ENCODE measurements around the gene BOC. TPM values are rescaled to one million over a fixed set of nuclear protein-coding genes. Genes with fewer than 3 reads are reported as not detected.

Gene BOC
- total and polyA plus RNA-seq, 2 of the 8 experiments (the other 6 are each of a cell fraction or from before 2014, with no cell fraction given), result 6.9 to 9.3 TPM

GRCh38 chr3:113249111-113249510 lies 37.8 kb downstream of the BOC start:
- Histone ChIP-seq H2AK5ac (ENCODE audit: low read depth, low read length) (no peak overlapping the region), H2BK120ac (replicated peaks; ENCODE audit: low read depth, low read length) (no peak overlapping the region), H3K23ac (ENCODE audit: insufficient read length) (no peak overlapping the region), H2BK15ac (ENCODE audit: low read length) (no peak overlapping the region), H3K9me3 (ENCODE audit: insufficient read depth in 2 of 2, low read depth in 1 of 2, low read length in 1 of 2) (no peaks in the 10 kb centered on the region), H4K8ac (ENCODE audit: extremely low read depth, insufficient read depth, low read length) (no peak overlapping the region), H3K36me3 (ENCODE audit: control insufficient read depth in 2 of 4, insufficient read depth in 4 of 4, low read length in 3 of 4) (peaks cover 0 to 7% (median 2%) of the 10 kb centered on the region in 4 experiments; a peak in 2 of 8 replicates), H2BK5ac (ENCODE audit: low read depth, low read length) (no peak overlapping the region), H3K4ac (replicated peaks; ENCODE audit: insufficient read length, low read depth, low read length) (no peak overlapping the region), H2BK20ac (ENCODE audit: low read length) (no peak overlapping the region), H3K4me1 (replicated peaks in 1 of 4; ENCODE audit: control insufficient read depth in 3 of 4, insufficient read depth in 4 of 4, low read length in 3 of 4) (peaks cover 0 to 10% (median 8%) of the 10 kb centered on the region in 4 experiments; a peak in 5 of 7 replicates), H3K27ac (ENCODE audit: low read depth, low read length) (no peak overlapping the region), H3K27me3 (replicated peaks in 1 of 4; ENCODE audit: control insufficient read depth in 3 of 4, extremely low read depth in 1 of 4, insufficient read depth in 3 of 4, low read length in 3 of 4) (no peaks in the 10 kb centered on the region), H4K20me1 (replicated peaks in 1 of 2; ENCODE audit: control insufficient read depth in 1 of 2, insufficient read depth in 2 of 2, low read length in 2 of 2) (no peaks in the 10 kb centered on the region), H3K4me3 (ENCODE audit: extremely low read depth in 1 of 4, insufficient read depth in 2 of 4, low read depth in 3 of 4, low read length in 4 of 4) (no peak overlapping the region), H4K91ac (replicated peaks; ENCODE audit: insufficient read length, low read length) (no peak overlapping the region), H3K79me2 (ENCODE audit: control insufficient read depth in 1 of 2, insufficient read depth in 2 of 2, low read length in 2 of 2) (no peaks in the 10 kb centered on the region), H3K9ac (replicated peaks in 1 of 4; ENCODE audit: extremely low read depth in 1 of 4, low read depth in 3 of 4, low read length in 3 of 4) (no peak overlapping the region), H3K23me2 (ENCODE audit: low read depth, low read length) (no peaks in the 10 kb centered on the region; the same call in 1 of the 2 replicates), H4K5ac (ENCODE audit: insufficient read length, low read depth, low read length) (no peak overlapping the region), H3K4me2 (ENCODE audit: insufficient read depth in 1 of 2, low read depth in 2 of 2, low read length in 2 of 2) (no peak overlapping the region), H3K56ac (replicated peaks; ENCODE audit: insufficient read length, low read depth, low read length) (no peak overlapping the region), H3K14ac (ENCODE audit: insufficient read length) (no peak overlapping the region), H3K79me1 (ENCODE audit: low read depth, low read length) (no peaks in the 10 kb centered on the region), H3K18ac (ENCODE audit: extremely low read depth, low read length) (no peak overlapping the region), H2AFZ (ENCODE audit: low read length) (no peak overlapping the region), H2BK12ac (ENCODE audit: low read depth, low read length) (0 out of 2 replicates have a peak overlapping the region, but pooled peaks have one; percentile 19)
- FAIRE-seq (no peak), DNase-seq (ENCODE audit: low read depth in 1 of 2, low spot score in 2 of 2) (no peak)
- ChIA-PET POLR2A (ENCODE audit: partially characterized antibody) (interaction anchor here (1.1 kb wide), 1 partner anchor 10 kb away, joined by 4 read pairs; no protein-coding TSS in a partner anchor), CTCF (ENCODE audit: partially characterized antibody) (interaction anchor here (0.8 to 3.7 kb wide), 9 partner anchors 9 to 328 kb away, joined by 3 to 20 read pairs (median 4); no protein-coding TSS in a partner anchor)
- 77% methylated on average over 3 of the region's 3 CpGs; no CpG with 5 or more reads in 1 of the 2 experiments for WGBS, 2 experiments (ENCODE audit: extremely low coverage in 1 of 2, insufficient coverage in 1 of 2, insufficient read length in 1 of 2, insufficient replicate concordance in 2 of 2, low coverage in 1 of 2, low lambda C conversion rate in 2 of 2, missing lambda C conversion rate in 1 of 2)
